ENCODE data around the gene NAA10.

NAA10 gene

DNA sequence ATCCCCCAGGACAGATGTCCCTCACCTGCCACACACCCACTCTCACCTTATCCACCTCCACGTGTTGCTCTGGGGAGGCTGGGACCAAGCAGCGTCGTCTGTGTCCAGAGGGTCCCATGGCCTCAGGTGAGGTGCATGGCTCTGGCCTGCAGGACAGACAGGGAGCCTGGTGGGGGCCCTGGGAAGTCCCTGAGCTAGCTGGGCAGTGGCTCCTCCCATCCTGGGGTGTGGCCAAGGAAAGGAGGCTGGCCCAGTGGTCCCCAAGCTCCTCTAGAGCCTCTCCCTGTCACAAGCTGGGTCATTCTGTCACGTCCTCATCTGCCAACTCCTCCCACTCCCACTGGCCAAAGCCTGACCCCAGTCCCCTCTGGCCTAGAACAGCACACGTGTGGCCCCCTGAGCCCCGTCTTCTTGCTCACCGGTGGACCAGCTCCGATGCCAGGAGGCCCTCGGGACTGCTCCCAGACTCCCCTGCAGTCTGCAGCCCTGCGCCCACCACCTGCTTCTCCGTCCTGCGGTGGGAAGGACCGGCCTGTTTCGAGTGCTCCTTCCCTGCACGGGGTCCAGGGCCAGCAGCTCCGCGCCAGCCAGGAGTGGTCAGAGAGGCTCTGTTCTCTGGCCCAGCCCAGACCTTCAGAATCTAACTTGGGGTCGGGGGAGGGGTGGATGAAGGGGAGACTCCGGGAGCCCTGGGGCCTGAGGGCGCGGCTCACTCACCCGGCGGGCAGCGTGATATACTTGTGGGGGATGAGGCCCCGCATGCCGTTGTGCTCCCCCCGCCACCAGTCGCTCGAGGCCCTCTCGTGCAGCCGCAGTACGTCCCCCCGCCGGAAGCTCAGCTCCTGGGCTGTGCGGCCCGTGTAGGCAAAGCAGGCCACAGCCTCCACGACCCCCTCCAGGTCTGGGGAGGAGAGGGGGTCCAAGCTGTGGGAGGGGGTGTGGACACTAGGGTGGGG lies 25.5 kb downstream of the NAA10 start:
- DNase-seq (ENCODE audit: low read depth in 3 of 3): no peak

DNA sequence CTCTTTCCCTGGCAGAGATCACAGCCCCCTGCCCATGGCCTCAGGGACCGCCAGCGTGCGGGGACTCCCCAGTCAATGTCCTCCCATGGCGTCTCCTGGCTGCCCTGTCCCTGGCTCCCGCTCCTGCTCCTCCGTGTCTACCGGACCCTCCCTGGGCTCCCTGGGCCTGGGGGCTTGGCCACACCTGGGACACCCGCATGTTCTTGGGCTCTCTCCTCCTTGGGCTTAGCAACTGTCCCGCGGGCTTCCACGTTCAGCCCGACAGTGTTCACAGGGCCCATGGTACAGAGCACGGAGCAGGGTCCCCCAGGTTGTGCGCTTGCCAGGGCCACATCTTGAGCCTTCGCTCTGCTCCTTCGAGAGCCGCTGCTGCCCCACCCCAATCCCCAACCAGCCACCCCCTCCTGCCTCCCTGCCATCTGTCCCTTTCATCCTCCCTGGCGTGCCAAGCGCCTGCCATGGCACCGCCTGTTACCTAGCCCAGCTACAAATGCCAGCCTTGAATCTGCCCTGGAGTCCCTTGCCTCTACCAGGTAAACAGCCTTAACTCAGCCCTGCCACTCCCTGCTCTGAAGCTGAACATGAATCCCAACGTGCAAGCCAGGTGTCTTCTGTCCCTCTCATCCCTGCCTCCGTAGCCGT lies 26.5 kb downstream of the NAA10 start:
- DNase-seq (ENCODE audit: low read depth in 3 of 3): no peak

GRCh38 chrX:153907456-153907855 lies 27.4 kb downstream of the NAA10 start:
- no peak for DNase-seq (ENCODE audit: low read depth in 3 of 3)

DNA sequence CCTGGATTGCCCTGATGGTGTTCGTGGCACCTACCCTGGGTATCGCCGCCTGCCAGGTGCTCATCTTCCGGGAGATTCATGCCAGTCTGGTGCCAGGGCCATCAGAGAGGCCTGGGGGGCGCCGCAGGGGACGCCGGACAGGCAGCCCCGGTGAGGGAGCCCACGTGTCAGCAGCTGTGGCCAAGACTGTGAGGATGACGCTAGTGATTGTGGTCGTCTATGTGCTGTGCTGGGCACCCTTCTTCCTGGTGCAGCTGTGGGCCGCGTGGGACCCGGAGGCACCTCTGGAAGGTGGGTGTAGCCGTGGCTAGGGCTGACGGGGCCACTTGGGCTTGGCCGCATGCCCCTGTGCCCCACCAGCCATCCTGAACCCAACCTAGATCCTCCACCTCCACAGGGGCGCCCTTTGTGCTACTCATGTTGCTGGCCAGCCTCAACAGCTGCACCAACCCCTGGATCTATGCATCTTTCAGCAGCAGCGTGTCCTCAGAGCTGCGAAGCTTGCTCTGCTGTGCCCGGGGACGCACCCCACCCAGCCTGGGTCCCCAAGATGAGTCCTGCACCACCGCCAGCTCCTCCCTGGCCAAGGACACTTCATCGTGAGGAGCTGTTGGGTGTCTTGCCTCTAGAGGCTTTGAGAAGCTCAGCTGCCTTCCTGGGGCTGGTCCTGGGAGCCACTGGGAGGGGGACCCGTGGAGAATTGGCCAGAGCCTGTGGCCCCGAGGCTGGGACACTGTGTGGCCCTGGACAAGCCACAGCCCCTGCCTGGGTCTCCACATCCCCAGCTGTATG lies 28.5 kb downstream of the NAA10 start:
- DNase-seq (ENCODE audit: low read depth in 3 of 3): no peak

- DNase-seq (ENCODE audit: low read depth in 3 of 3): no peak
These were observed 29.2 kb downstream of the NAA10 start for GRCh38 chrX:153905481-153906095.

DNA sequence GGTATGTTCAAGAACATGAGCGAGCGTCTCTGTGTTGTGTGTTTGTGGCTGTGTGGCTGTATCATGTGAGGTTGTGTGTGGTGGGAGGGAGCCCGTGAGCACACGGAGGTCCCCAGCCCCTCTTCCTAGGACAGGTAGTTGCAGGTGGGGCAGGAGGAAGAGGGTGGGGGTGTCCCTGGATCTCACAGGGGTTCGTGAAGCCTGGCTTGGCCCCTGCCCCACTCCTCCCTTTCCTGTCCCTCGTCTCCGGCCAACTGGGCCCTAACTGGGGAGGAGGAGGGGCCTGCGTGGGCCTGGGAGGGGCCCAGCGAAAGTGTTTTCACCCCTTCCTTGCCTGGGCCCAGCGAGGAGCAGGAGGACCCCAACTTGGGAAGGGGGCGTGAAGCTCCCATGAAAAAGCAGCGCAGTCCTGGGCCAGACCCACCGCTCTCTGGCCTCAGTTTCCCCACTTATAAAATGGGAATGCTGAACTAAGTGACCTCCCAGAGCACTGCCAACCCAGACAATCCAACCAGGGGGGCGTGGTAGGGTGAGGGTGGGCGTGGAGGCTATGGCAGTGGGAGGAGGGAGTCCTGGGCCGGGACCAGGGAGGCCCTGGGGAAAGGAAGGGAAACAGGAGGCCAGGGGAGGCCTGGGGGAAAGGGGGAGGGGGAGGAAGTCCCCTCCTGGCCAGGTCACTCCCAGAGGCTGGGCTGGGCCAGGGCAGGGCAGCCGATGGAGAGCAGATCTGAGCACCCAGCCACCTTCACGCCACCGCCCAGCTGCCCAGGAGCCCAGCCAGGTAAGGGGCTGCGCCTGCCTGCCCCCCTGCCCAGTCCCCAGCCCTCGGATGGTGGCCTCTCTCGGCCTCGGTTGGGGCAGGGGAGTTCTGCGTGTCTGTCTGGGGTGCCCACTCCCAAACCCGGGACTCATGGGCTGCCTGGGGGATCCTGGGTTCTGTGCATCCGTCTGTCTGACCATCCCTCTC lies 30.6 kb downstream of the NAA10 start, which contains the start of gene AVPR2:
AVPR2 (plus strand) TSS at position 683 of the 967 bp plus-strand sequence. CDS start 473 bp downstream, outside the sequence.
- no peak for DNase-seq (ENCODE audit: low read depth in 3 of 3)

DNA sequence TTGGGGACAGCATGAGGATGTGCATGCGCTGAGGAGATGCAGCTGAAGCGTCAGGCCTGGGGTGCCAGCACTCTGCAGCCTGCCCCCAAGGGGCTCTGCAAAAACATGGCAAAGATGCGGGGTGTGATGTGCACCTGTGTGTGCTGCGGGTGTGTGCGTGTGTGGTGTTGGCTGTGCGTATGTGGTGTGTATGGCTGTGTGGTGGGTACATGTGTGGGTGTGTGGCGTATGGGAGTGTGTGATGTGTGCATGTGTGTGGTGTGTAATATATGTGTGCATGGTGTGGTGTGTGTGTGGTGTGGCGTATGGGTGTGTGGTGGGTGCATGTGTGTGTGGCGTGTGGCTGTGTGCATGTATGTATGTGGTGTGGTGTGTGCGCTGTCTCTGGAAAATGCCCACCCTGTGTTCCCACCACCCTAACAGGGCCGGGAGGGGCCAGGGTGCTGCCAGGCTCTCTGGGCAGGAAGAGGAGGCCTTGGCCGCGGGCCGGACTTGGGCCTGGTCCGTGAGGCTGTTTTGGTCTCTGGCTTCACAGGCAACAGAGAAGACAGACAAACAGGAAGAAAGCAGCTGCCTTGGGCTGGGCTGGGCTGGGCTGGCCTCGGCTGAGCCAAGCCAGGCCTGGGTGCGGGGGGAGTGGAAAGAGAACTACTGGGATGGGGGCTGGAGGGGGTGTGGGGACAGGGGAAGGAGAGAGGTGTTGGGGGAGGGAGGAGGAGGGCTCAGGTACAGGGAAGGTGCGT lies 31.4 kb downstream of the NAA10 start:
- DNase-seq (ENCODE audit: low read depth in 3 of 3): no peak

DNA sequence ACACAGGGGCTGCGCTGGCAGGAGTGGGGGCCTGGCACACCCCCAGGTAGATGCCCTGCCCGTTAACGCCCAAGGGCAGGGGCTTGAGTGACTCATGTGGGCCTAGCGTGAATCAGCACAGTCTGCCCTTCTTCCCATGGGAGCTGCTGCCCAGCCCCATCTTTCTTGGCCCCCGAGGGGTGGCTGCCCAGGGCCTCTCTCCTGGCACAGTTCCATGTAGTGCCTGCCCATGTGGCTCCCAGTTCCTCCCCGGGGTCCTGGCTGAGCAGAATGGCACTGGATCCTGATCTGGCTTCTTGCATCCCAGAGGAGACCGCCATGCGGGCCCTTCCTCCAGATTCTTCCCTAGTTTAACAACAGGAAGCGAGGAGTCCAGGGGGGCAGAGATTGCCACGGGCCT lies 32.5 kb downstream of the NAA10 start:
- no peak for DNase-seq (ENCODE audit: low read depth in 3 of 3)

- no peak for DNase-seq (ENCODE audit: low read depth in 3 of 3)
These were observed 33.1 kb downstream of the NAA10 start for GRCh38 chrX:153901753-153902140.

GRCh38 chrX:153900831-153901752 lies 33.7 kb downstream of the NAA10 start:
- DNase-seq (ENCODE audit: low read depth in 3 of 3): peak in 2 of 3 experiments; percentile 25 to 45

- DNase-seq (ENCODE audit: low read depth in 3 of 3): no peak
These were observed 36.9 kb downstream of the NAA10 start for GRCh38 chrX:153897899-153898298.

- no peak for DNase-seq (ENCODE audit: low read depth in 3 of 3)
These were observed 45.7 kb downstream of the NAA10 start for GRCh38 chrX:153889123-153889522.

DNA sequence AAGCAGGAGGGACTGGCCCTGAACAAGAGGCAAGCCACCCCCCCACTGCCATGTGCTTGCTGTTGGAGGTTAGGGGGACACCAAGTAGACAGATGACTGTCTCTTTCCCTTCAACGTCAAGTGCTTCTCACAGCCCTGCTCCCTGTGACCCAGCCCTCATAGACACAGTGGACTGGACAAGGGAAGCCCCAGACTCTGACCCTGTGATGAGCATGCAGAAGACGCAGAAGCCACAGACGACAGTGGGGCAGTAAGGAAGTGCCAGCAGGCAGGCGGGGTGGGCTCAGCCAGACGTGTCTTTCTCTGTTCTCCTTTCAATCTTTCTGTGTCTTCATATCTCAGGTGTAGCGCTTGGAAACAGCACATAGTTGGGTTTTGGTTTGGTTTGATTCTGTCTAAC lies 46.5 kb downstream of the NAA10 start:
- DNase-seq (ENCODE audit: low read depth in 3 of 3): no peak

DNA sequence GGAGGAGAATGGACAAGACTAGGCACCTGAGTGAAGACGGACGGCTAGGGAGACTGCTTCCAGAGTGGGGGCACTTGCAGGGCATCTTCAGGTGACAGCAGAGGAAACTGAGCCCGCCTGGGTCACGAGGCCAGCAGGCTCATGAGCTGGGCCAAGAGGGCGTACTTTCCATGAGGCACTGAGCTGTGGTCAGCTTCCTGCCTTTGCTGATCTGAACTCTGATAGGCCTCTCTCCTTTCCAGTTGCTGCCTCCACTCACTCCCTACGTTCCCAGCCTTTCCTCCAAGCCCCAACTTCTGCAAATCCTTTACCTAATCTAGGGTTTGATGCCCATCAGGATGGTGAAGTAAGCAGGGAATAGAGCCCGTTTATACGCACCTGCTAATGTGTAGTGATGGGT lies 47.5 kb downstream of the NAA10 start:
- DNase-seq (ENCODE audit: low read depth in 3 of 3): no peak

DNA sequence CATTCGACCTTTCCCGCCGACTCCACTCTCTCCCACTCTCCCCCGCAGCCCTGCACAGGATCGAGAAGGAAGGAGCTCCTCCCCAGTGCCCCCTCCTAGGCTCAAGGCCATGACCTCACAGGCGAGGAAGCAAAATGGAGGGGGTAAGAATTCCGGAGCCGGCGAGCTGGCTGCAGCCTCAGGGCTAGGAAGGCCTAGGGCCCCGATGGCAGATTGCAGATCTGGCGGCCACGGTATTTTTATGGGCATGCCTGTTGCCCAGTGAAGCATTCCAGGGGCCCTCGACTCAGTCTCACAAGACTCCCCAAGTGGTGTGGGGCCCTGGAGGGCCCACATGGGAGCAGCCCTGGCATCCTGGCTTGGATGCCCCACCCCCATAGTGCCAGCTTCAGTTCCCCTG lies 47.9 kb downstream of the NAA10 start:
- no peak for DNase-seq (ENCODE audit: low read depth in 3 of 3)

GRCh38 chrX:153885968-153886903 lies 48.6 kb downstream of the NAA10 start, which contains the start of gene L1CAM:
Gene L1CAM (minus strand): TSS chrX:153886173. CDS start chrX:153875836, 10,337 bp downstream.
- peak in 1 of 3 experiments; percentile 10 for DNase-seq (ENCODE audit: low read depth in 3 of 3)

GRCh38 chrX:153885208-153885787 lies 49.5 kb downstream of the NAA10 start:
- DNase-seq (ENCODE audit: low read depth in 3 of 3): no peak

All from stimulated activated CD4-positive, alpha-beta T cell treated with anti-CD3 and anti-CD28 coated beads, TNF-alpha, amount 100 ng/mL, for 4 hours (primary cell).